Measurements from ENCODE around the gene IQCC. TPM values are rescaled to one million over a fixed set of nuclear protein-coding genes. Genes with fewer than 3 reads are reported as not detected.

The IQCC gene
- total RNA-seq, 4 donors from 2014 or later: 1.00 to 2.0 (median 1.9) TPM; not detected in 1

DNA sequence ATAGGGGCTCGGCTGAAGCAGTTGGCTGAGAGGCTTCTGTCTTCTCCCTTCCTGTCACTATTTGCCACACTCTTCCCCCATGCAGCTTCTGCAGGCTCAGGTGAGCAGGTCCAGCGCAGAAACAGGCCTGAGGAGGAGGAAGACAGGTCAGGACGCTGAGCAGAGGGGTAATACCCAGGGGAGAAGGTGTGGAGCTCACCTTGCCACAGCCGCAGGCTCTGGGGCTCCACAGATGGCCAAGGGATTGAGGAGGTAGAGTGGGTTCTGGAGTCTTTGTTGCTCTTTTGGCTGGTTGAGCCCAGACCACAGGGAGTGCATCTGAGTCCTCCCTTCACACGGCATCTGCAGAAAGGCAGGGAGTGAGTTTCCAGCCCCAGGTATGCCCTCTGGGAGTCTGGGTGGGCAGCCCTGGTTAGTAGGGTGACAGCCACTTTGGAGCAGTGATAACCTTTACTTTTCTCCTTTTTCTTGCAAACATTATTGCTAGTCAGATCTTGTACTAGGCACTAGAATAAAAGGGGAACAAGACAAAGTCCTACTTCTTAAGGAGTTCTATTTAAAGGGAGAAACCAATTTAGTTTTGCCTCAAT is 26.5 kb downstream of the IQCC start:
- Histone ChIP-seq H3K27me3 (no peaks in the 10 kb centered on the region), H3K9me3 (no peaks in the 10 kb centered on the region), H3K4me3 (no peak overlapping the region), H3K36me3 (peaks cover 0 to 48% (median 23%) of the 10 kb centered on the region in 4 donors), H3K4me1 (no peaks in the 10 kb centered on the region), H3K27ac (no peak overlapping the region)
- TF ChIP-seq POLR2A (IDR thresholded peaks at IDR 0.05) (no peak), POLR2AphosphoS5 (IDR thresholded peaks at IDR 0.05) (no peak), EP300 (IDR thresholded peaks at IDR 0.05; ENCODE audit: low read depth) (no peak), CTCF (IDR thresholded peaks at IDR 0.05) (no peak)
- WGBS, 2 donors (ENCODE audit: low coverage in 1 of 2): 81% methylated on average over 5 of the region's 5 CpGs; no CpG with 5 or more reads in 1 of the 2 donors
- intact Hi-C loops (cut with DNase I; ENCODE audit: low total_unique reads): no loop called here
- DNase-seq: no peak
- in situ Hi-C loops (cut with MboI; ENCODE audit: low pct_ligation_motif_present in 1 of 4, low pct_unique_long_range_greater_than_20kb in 1 of 4, low sequenced_read_pairs in 3 of 4): no loop called here

- Histone ChIP-seq H3K27ac (no peak overlapping the region), H3K4me3 (no peak overlapping the region), H3K36me3 (peaks cover 0 to 43% (median 22%) of the 10 kb centered on the region in 4 donors), H3K27me3 (no peaks in the 10 kb centered on the region), H3K9me3 (no peaks in the 10 kb centered on the region), H3K4me1 (no peaks in the 10 kb centered on the region)
- no peak for DNase-seq
- in situ Hi-C loops (cut with MboI; ENCODE audit: low pct_ligation_motif_present in 1 of 4, low pct_unique_long_range_greater_than_20kb in 1 of 4, low sequenced_read_pairs in 3 of 4) (no loop called here), intact Hi-C loops (cut with DNase I; ENCODE audit: low total_unique reads) (no loop called here)
- 88 to 89% methylated on average over 7 to 8 of the region's 8 CpGs for WGBS, 2 donors (ENCODE audit: low coverage in 1 of 2)
- TF ChIP-seq POLR2A (IDR thresholded peaks at IDR 0.05) (no peak), EP300 (IDR thresholded peaks at IDR 0.05; ENCODE audit: low read depth) (no peak), POLR2AphosphoS5 (IDR thresholded peaks at IDR 0.05) (no peak), CTCF (IDR thresholded peaks at IDR 0.05) (no peak)
These were observed 27.3 kb downstream of the IQCC start for GRCh38 chr1:32232558-32233304.

DNA sequence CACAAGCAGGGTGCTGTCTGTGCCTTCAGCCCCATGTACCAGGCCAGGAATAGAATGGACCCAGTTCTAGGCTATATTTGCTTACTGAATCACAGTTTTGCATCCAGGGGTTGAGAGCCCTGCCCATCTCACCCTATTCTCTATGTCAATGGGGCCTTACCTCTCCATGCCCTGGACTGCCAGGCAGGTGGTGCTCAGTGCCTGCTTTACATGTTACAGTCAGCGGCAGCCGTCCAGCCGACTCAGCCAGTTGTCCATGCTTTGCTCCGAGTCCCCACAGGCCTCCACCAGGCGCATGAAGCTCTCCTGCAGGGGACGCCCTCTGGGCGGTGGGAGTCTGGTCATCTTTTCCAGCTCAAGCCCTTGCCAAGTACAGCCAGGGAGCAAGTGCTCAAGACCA is 29.3 kb downstream of the IQCC start:
- intact Hi-C loops (cut with DNase I; ENCODE audit: low total_unique reads): no loop called here
- WGBS, 2 donors (ENCODE audit: low coverage in 1 of 2): 75 to 100% methylated on average over 2 to 7 of the region's 7 CpGs

More for the DNA sequence above, 29.3 kb downstream of the IQCC start:
- TF ChIP-seq POLR2AphosphoS5 (IDR thresholded peaks at IDR 0.05): no peak
- TF ChIP-seq POLR2A (IDR thresholded peaks at IDR 0.05): no peak
- TF ChIP-seq CTCF (IDR thresholded peaks at IDR 0.05): no peak
- Histone ChIP-seq H3K4me3 (no peak overlapping the region), H3K9me3 (no peaks in the 10 kb centered on the region), H3K27me3 (no peaks in the 10 kb centered on the region), H3K27ac (no peak overlapping the region), H3K36me3 (peaks cover 0 to 24% (median 12%) of the 10 kb centered on the region in 4 donors), H3K4me1 (peaks cover 0 to 2% (median 1%) of the 10 kb centered on the region in 4 donors)
- in situ Hi-C loops (cut with MboI; ENCODE audit: low pct_ligation_motif_present in 1 of 4, low pct_unique_long_range_greater_than_20kb in 1 of 4, low sequenced_read_pairs in 3 of 4): no loop called here
- DNase-seq: no peak
